ENCODE results near the gene ZDHHC5.
"Not testable (repeated sequence)": the region's sequence is repeated elsewhere in the genome, so short reads cannot be mapped to it uniquely, and the experiment has no call there.

The ZDHHC5 gene

GRCh38 chr11:57645689-57646085, 22.2 kb upstream of the ZDHHC5 start:
- no peak for DNase-seq

- DNase-seq, result no peak
Observed at GRCh38 chr11:57646194-57646798, 21.6 kb upstream of the ZDHHC5 start.

- peak; percentile 52 for DNase-seq
Observed at GRCh38 chr11:57646799-57647303, 21.1 kb upstream of the ZDHHC5 start.

GRCh38 chr11:57647372-57647771, 20.5 kb upstream of the ZDHHC5 start:
- DNase-seq, result peak; percentile 61

- DNase-seq, result peak; percentile 57
Observed at GRCh38 chr11:57647960-57648800, 19.7 kb upstream of the ZDHHC5 start.

- DNase-seq, result peak; percentile 54
Observed at GRCh38 chr11:57648801-57649735, 18.8 kb upstream of the ZDHHC5 start.

GRCh38 chr11:57649826-57650738, 17.8 kb upstream of the ZDHHC5 start, which contains the start of gene YPEL4:
TSS of gene YPEL4 (minus strand) at chr11:57649912. CDS start at chr11:57647107, 2,805 bp downstream.
- DNase-seq, result peak; percentile 87

GRCh38 chr11:57650739-57651090, 17.2 kb upstream of the ZDHHC5 start:
- no peak for DNase-seq

- DNase-seq, result no peak
Observed at GRCh38 chr11:57651408-57651807, 16.5 kb upstream of the ZDHHC5 start.

GRCh38 chr11:57652230-57652629, 15.7 kb upstream of the ZDHHC5 start:
- not testable (repeated sequence) for DNase-seq

GRCh38 chr11:57652662-57653061, 15.3 kb upstream of the ZDHHC5 start:
- no peak for DNase-seq

- no peak for DNase-seq
Observed at GRCh38 chr11:57653163-57653562, 14.8 kb upstream of the ZDHHC5 start.

- no peak for DNase-seq
Observed at GRCh38 chr11:57656885-57657193, 11.1 kb upstream of the ZDHHC5 start.

- peak; percentile 100 for DNase-seq
Observed at GRCh38 chr11:57657194-57658022, 10.5 kb upstream of the ZDHHC5 start, which contains the start of gene CLP1. TSS of gene CLP1 (plus strand) at chr11:57657762. CDS start at chr11:57659477, 1,715 bp downstream.

- no peak for DNase-seq
Observed at GRCh38 chr11:57658023-57658361, 9.9 kb upstream of the ZDHHC5 start.

GRCh38 chr11:57659669-57660068, 8.2 kb upstream of the ZDHHC5 start:
- no peak for DNase-seq

- DNase-seq, result no peak
Observed at GRCh38 chr11:57662893-57663292, 5.0 kb upstream of the ZDHHC5 start.

- no peak for DNase-seq
Observed at GRCh38 chr11:57663975-57664374, 3.9 kb upstream of the ZDHHC5 start.

- peak; percentile 94 for DNase-seq
Observed at GRCh38 chr11:57667117-57667735, 688 bp upstream of the ZDHHC5 start.

GRCh38 chr11:57668434-57668782, 494 bp downstream of the ZDHHC5 start:
- DNase-seq, result no peak

GRCh38 chr11:57674251-57674650, 6.3 kb downstream of the ZDHHC5 start:
- no peak for DNase-seq

All from right forelimb (tissue), 1 donor.